KG1 (cell line): ENCODE results near the gene ZSWIM1.
"Not testable (repeated sequence)": the region's sequence is repeated elsewhere in the genome, so short reads cannot be mapped to it uniquely, and the experiment has no call there.

Source experiments
- DNase-seq: peaks from one replicate; lab custom pipeline; 2025; lab: John Stamatoyannopoulos, UW

ZSWIM1 gene

GRCh38 chr20:45931680-45932079, 50.7 kb downstream of the ZSWIM1 start:
- not testable (repeated sequence) for DNase-seq

GRCh38 chr20:45933266-45934045, 52.4 kb downstream of the ZSWIM1 start:
- peak; percentile 50 for DNase-seq

- DNase-seq, result no peak
Observed at GRCh38 chr20:45934046-45934585, 53.1 kb downstream of the ZSWIM1 start.
